Tibial nerve (tissue), 4 donors: ENCODE data around the gene IP6K3. TPM values are rescaled to one million over a fixed set of nuclear protein-coding genes. Genes with fewer than 3 reads are reported as not detected.

Experiments used
- DNase-seq, 2 donors: peaks; one replicate each; pipeline ENCODE4 v3.0.0-alpha.2; 2019; ENCODE audit warnings: low spot score in 2 of 2
- H3K27ac ChIP-seq, 4 donors: fragments of 200-600 bp; sonication (generic) in 3 of 4; one replicate each; pipeline ENCODE4 v1.5.1; 2017 to 2019; ENCODE audit warnings: mild to moderate bottlenecking in 1 of 4
- H3K27me3 ChIP-seq, 2 donors: fragments of 200-600 bp; sonication (generic) in 1 of 2; one replicate each; pipeline versions ENCODE4 v1.5.1 to v1.6.0; 2017 to 2019
- H3K36me3 ChIP-seq, 3 donors: fragments of 200-600 bp; sonication (generic); one replicate each; pipeline ENCODE4 v1.5.1; 2018 to 2019
- H3K4me1 ChIP-seq, 4 donors: fragments of 200-600 bp; sonication (generic) in 3 of 4; one replicate each; pipeline ENCODE4 v1.5.1; 2017 to 2019
- H3K4me3 ChIP-seq, 4 donors: fragments of 200-600 bp; sonication (generic) in 3 of 4; one replicate each; pipeline ENCODE4 v1.5.1; 2017 to 2019; ENCODE audit warnings: mild to moderate bottlenecking in 1 of 4, moderate library complexity in 1 of 4
- H3K9me3 ChIP-seq, 4 donors: fragments of 200-600 bp; sonication (generic) in 3 of 4; one replicate each; pipeline ENCODE4 v1.5.1; 2017 to 2019
- CTCF ChIP-seq, 5 experiments: fragments of 200-600 bp in 3 of 5; fragments of 450-650 bp in 2 of 5; sonication (generic) in 3 of 5; IDR thresholded peaks; one replicate each; pipeline ENCODE4 v1.5.1; 2016 to 2019; ENCODE audit warnings: antibody characterized with exemption in 5 of 5, mild to moderate bottlenecking in 3 of 5, moderate library complexity in 2 of 5
- EP300 ChIP-seq, 2 donors: sonication (generic); formaldehyde crosslinking; IDR thresholded peaks; one replicate each; pipeline ENCODE4 v1.6.1; 2017; ENCODE audit warnings: antibody characterized with exemption in 2 of 2, mild to moderate bottlenecking in 1 of 2
- POLR2A ChIP-seq, 2 donors: fragments of 450-650 bp; IDR thresholded peaks; one replicate each; pipeline ENCODE4 v1.6.1; 2017; ENCODE audit warnings: antibody characterized with exemption in 2 of 2, mild to moderate bottlenecking in 2 of 2, moderate library complexity in 2 of 2
- WGBS, 2 donors: methylation state at CpG; one replicate each; pipeline ENCODE4 v1.1.5; 2018; 5-methylcytosine and 5-hydroxymethylcytosine counted together
- total RNA-seq, 4 donors: library from RNA; depleted of rRNA; stranded (reverse); fragments of >200 nt; gene quantifications; one replicate each; pipeline ENCODE4 v1.1.0, GENCODE V29; 2016

Gene IP6K3
- total RNA-seq, 4 donors from 2014 or later = 0.39 to 3.0 (median 1.7) TPM

GRCh38 chr6:33787346-33787953 lies 40.7 kb upstream of the IP6K3 start:
- Histone ChIP-seq H3K27ac (peak overlapping the region; percentile 81 to 98 (median 96)), H3K27me3 (no peaks in the 10 kb centered on the region), H3K9me3 (no peaks in the 10 kb centered on the region), H3K4me1 (peaks cover 0 to 39% (median 24%) of the 10 kb centered on the region in 4 donors), H3K36me3 (peaks cover 0 to 35% (median 12%) of the 10 kb centered on the region in 3 donors), H3K4me3 (peak overlapping the region; percentile 43 to 89 (median 68))
- WGBS, 2 donors = 41 to 46% methylated on average over 7 of the region's 7 CpGs
- no peak for DNase-seq
- no peak for TF ChIP-seq POLR2A (IDR thresholded peaks at IDR 0.05)
- TF ChIP-seq CTCF (IDR thresholded peaks at IDR 0.05) = no peak
- no peak for TF ChIP-seq EP300 (IDR thresholded peaks at IDR 0.05)

GRCh38 chr6:33786736-33787135 lies 40.0 kb upstream of the IP6K3 start:
- H3K4me1 ChIP-seq = peaks cover 0 to 44% (median 24%) of the 10 kb centered on the region in 4 donors
- no peak overlapping the region for H3K4me3 ChIP-seq
- WGBS, 2 donors = 66 to 68% methylated on average over 3 of the region's 3 CpGs
- no peaks in the 10 kb centered on the region for H3K27me3 ChIP-seq
- H3K27ac ChIP-seq = peak overlapping the region in 2 of 4 donors; percentile 37 to 98
- no peak for TF ChIP-seq CTCF (IDR thresholded peaks at IDR 0.05)
- no peak for TF ChIP-seq EP300 (IDR thresholded peaks at IDR 0.05)
- TF ChIP-seq POLR2A (IDR thresholded peaks at IDR 0.05) = no peak
- peaks cover 0 to 43% (median 16%) of the 10 kb centered on the region in 3 donors for H3K36me3 ChIP-seq
- H3K9me3 ChIP-seq = no peaks in the 10 kb centered on the region
- no peak for DNase-seq

- no peak for DNase-seq
- Histone ChIP-seq H3K27me3 (no peaks in the 10 kb centered on the region), H3K27ac (peak overlapping the region in 1 of 4 donors; percentile 98), H3K4me1 (peaks cover 0 to 51% (median 24%) of the 10 kb centered on the region in 4 donors), H3K9me3 (no peaks in the 10 kb centered on the region), H3K36me3 (peaks cover 0 to 52% (median 16%) of the 10 kb centered on the region in 3 donors), H3K4me3 (no peak overlapping the region)
- WGBS, 2 donors = 38 to 45% methylated on average over 3 of the region's 3 CpGs
- no peak for TF ChIP-seq CTCF (IDR thresholded peaks at IDR 0.05)
- TF ChIP-seq POLR2A (IDR thresholded peaks at IDR 0.05) = no peak
These were observed 39.1 kb upstream of the IP6K3 start for GRCh38 chr6:33785778-33786177.

- H3K4me1 ChIP-seq = peaks cover 0 to 51% (median 24%) of the 10 kb centered on the region in 4 donors
- TF ChIP-seq POLR2A (IDR thresholded peaks at IDR 0.05) (no peak), EP300 (IDR thresholded peaks at IDR 0.05) (no peak)
- peaks cover 0 to 62% (median 24%) of the 10 kb centered on the region in 3 donors for H3K36me3 ChIP-seq
- H3K4me3 ChIP-seq = no peak overlapping the region
- H3K27me3 ChIP-seq = no peaks in the 10 kb centered on the region
- 67 to 69% methylated on average over 13 of the region's 13 CpGs for WGBS, 2 donors
- H3K27ac ChIP-seq = no peak overlapping the region
- no peak for DNase-seq
- H3K9me3 ChIP-seq = no peaks in the 10 kb centered on the region
These were observed 38.1 kb upstream of the IP6K3 start for GRCh38 chr6:33784787-33785186.

- DNase-seq = no peak
- TF ChIP-seq CTCF (IDR thresholded peaks at IDR 0.05) = no peak
- Histone ChIP-seq H3K27ac (no peak overlapping the region), H3K4me1 (peaks cover 0 to 51% (median 24%) of the 10 kb centered on the region in 4 donors), H3K4me3 (no peak overlapping the region), H3K9me3 (no peaks in the 10 kb centered on the region), H3K36me3 (peaks cover 2 to 70% (median 31%) of the 10 kb centered on the region in 3 donors), H3K27me3 (no peaks in the 10 kb centered on the region)
- 88 to 91% methylated on average over 10 of the region's 10 CpGs for WGBS, 2 donors
These were observed 37.2 kb upstream of the IP6K3 start for GRCh38 chr6:33783781-33784520.
